Suprapubic skin (tissue), 4 donors: ENCODE measurements around the gene GMPS. TPM values are rescaled to one million over a fixed set of nuclear protein-coding genes. Genes with fewer than 3 reads are reported as not detected.
"Not testable (repeated sequence)": the region's sequence is repeated elsewhere in the genome, so short reads cannot be mapped to it uniquely, and the experiment has no call there.

Source experiments
- DNase-seq, 2 donors: peaks; one replicate each; pipeline ENCODE4 v3.0.0-alpha.2; 2019; ENCODE audit warnings: low spot score in 2 of 2
- H3K27ac ChIP-seq: fragments of 200-600 bp; sonication (generic); one replicate; pipeline ENCODE4 v1.5.1; 2019
- H3K27me3 ChIP-seq: fragments of 200-600 bp; sonication (generic); one replicate; pipeline ENCODE4 v1.5.1; 2019
- H3K36me3 ChIP-seq: fragments of 200-600 bp; sonication (generic); one replicate; pipeline ENCODE4 v1.5.1; 2019
- H3K4me1 ChIP-seq: fragments of 200-600 bp; sonication (generic); one replicate; pipeline ENCODE4 v1.5.1; 2019
- H3K4me3 ChIP-seq: fragments of 200-600 bp; sonication (generic); one replicate; pipeline ENCODE4 v1.5.1; 2019; ENCODE audit warnings: mild to moderate bottlenecking
- H3K9me3 ChIP-seq: fragments of 200-600 bp; sonication (generic); one replicate; pipeline ENCODE4 v1.5.1; 2019
- CTCF ChIP-seq, 2 donors: fragments of 200-600 bp in 1 of 2; fragments of 450-650 bp in 1 of 2; sonication (generic) in 1 of 2; IDR thresholded peaks; one replicate each; pipeline ENCODE4 v1.5.1; 2016 to 2019; ENCODE audit warnings: antibody characterized with exemption in 2 of 2, mild to moderate bottlenecking in 1 of 2, moderate library complexity in 1 of 2
- EP300 ChIP-seq: sonication (generic); formaldehyde crosslinking; IDR thresholded peaks from one replicate; pipeline ENCODE4 v1.6.1; 2017; ENCODE audit warnings: antibody characterized with exemption
- POLR2A ChIP-seq, 2 donors: fragments of 450-650 bp; IDR thresholded peaks; one replicate each; pipeline ENCODE4 v1.6.1; 2017; ENCODE audit warnings: antibody characterized with exemption in 2 of 2, mild to moderate bottlenecking in 2 of 2, moderate library complexity in 2 of 2
- POLR2AphosphoS5 ChIP-seq, 3 donors: sonication (generic); formaldehyde crosslinking; IDR thresholded peaks; one replicate each; pipeline ENCODE4 v1.6.1; 2017; ENCODE audit warnings: antibody characterized with exemption in 3 of 3
- WGBS: methylation state at CpG from one replicate; pipeline ENCODE4 v1.1.5; 2018; 5-methylcytosine and 5-hydroxymethylcytosine counted together
- total RNA-seq, 4 donors: library from RNA; depleted of rRNA; stranded (reverse); fragments of >200 nt; gene quantifications; one replicate each; pipeline ENCODE4 v1.1.0, GENCODE V29; 2016

The GMPS gene
- total RNA-seq, 4 donors from 2014 or later, result 33.9 to 39.5 (median 39.3) TPM

GRCh38 chr3:155880286-155880685, 9.8 kb downstream of the GMPS start:
- DNase-seq, result no peak
- Histone ChIP-seq H3K27ac (no peak overlapping the region), H3K4me3 (no peak overlapping the region), H3K27me3 (no peaks in the 10 kb centered on the region), H3K4me1 (no peaks in the 10 kb centered on the region), H3K36me3 (no peaks in the 10 kb centered on the region), H3K9me3 (no peaks in the 10 kb centered on the region)
- TF ChIP-seq EP300 (no peak), CTCF (IDR thresholded peaks at IDR 0.05) (no peak), POLR2A (IDR thresholded peaks at IDR 0.05) (no peak), POLR2AphosphoS5 (IDR thresholded peaks at IDR 0.05) (no peak)

- Histone ChIP-seq H3K4me1 (peaks cover 4% of the 10 kb centered on the region), H3K27me3 (no peaks in the 10 kb centered on the region), H3K9me3 (no peaks in the 10 kb centered on the region), H3K36me3 (no peaks in the 10 kb centered on the region), H3K27ac (no peak overlapping the region), H3K4me3 (no peak overlapping the region)
- DNase-seq, result no peak
- TF ChIP-seq POLR2A (IDR thresholded peaks at IDR 0.05), result no peak
- WGBS, result 72% methylated on average over 7 of the region's 7 CpGs
Measured at GRCh38 chr3:155884292-155884691, 13.8 kb downstream of the GMPS start.

- Histone ChIP-seq H3K9me3 (no peaks in the 10 kb centered on the region), H3K36me3 (no peaks in the 10 kb centered on the region), H3K27me3 (no peaks in the 10 kb centered on the region), H3K4me3 (no peak overlapping the region), H3K27ac (no peak overlapping the region), H3K4me1 (peaks cover 4% of the 10 kb centered on the region)
- DNase-seq, result no peak
- TF ChIP-seq POLR2AphosphoS5 (IDR thresholded peaks at IDR 0.05) (no peak), POLR2A (IDR thresholded peaks at IDR 0.05) (no peak), EP300 (no peak), CTCF (IDR thresholded peaks at IDR 0.05) (no peak)
Measured at GRCh38 chr3:155885292-155885691, 14.8 kb downstream of the GMPS start.

- not testable (repeated sequence) for H3K27me3 ChIP-seq
Measured at GRCh38 chr3:155886348-155886747, 15.9 kb downstream of the GMPS start.

GRCh38 chr3:155886915-155887314, 16.5 kb downstream of the GMPS start:
- TF ChIP-seq CTCF (IDR thresholded peaks at IDR 0.05) (no peak), POLR2A (IDR thresholded peaks at IDR 0.05) (no peak), EP300 (no peak), POLR2AphosphoS5 (IDR thresholded peaks at IDR 0.05) (no peak)
- DNase-seq, result no peak
- Histone ChIP-seq H3K4me3 (no peak overlapping the region), H3K36me3 (no peaks in the 10 kb centered on the region), H3K9me3 (no peaks in the 10 kb centered on the region), H3K4me1 (peaks cover 13% of the 10 kb centered on the region), H3K27ac (no peak overlapping the region), H3K27me3 (no peaks in the 10 kb centered on the region)
- WGBS, result 82% methylated on average over 1 of the region's 1 CpG

More at GRCh38 chr3:155886348-155886747, 15.9 kb downstream of the GMPS start:
- H3K4me3 ChIP-seq, H3K9me3 ChIP-seq, H3K36me3 ChIP-seq, H3K27ac ChIP-seq, DNase-seq: not testable (repeated sequence)
- WGBS, result 85% methylated on average over 8 of the region's 8 CpGs
- H3K4me1 ChIP-seq, result peaks cover 13% of the 10 kb centered on the region

- WGBS, result 70% methylated on average over 5 of the region's 5 CpGs
- H3K27ac ChIP-seq, result no peak overlapping the region
- H3K4me3 ChIP-seq, result no peak overlapping the region
- peaks cover 13% of the 10 kb centered on the region for H3K4me1 ChIP-seq
- DNase-seq, result no peak
- TF ChIP-seq EP300 (no peak), POLR2AphosphoS5 (IDR thresholded peaks at IDR 0.05) (no peak), POLR2A (IDR thresholded peaks at IDR 0.05) (no peak), CTCF (IDR thresholded peaks at IDR 0.05) (no peak)
- no peaks in the 10 kb centered on the region for H3K9me3 ChIP-seq
- H3K36me3 ChIP-seq, result peaks cover 2% of the 10 kb centered on the region
- no peaks in the 10 kb centered on the region for H3K27me3 ChIP-seq
Measured at GRCh38 chr3:155889212-155889611, 18.8 kb downstream of the GMPS start.
